ENCODE measurements around the gene CGB7. TPM values are rescaled to one million over a fixed set of nuclear protein-coding genes. Genes with fewer than 3 reads are reported as not detected.

The CGB7 gene
- total and polyA plus RNA-seq, 9 of the 15 experiments (the other 6 are each of a cell fraction or from before 2014, with no cell fraction given) = not detected

DNA sequence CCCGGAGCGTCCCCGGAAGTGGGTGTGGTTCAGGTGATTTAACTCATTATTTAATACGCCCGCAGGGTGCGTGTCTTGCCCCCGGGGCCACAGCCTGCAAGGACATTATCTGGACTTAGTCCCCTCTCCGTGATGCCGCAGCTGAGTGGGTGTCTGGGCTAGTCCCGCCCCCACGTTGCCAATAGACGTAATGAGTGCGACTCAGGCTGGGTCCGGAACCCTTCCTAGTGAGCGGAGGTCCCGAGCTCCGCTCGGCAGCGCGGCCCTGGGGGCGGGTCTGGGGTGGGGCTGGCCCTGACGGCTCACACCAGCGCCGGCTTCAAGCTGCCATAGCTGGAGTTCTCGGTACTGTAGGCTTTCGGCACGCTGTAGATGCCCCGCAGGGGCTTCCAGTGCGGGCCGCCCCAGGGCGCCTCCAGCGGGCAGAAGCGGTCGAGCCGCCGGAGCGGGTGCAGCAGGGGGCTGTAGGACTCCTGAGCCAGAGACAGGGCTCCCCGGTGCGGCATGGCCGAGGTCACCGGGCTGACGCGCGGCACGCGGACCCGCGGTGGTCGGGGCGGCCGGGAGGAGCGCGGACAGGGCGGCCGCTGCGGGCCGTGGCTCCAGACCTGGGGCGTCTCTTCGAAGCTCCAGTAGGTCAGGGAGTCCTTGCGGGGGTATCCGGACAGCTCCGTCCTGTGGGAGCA, 39.7 kb downstream of the CGB7 start (continued):
- TF ChIP-seq, protein P1, sequence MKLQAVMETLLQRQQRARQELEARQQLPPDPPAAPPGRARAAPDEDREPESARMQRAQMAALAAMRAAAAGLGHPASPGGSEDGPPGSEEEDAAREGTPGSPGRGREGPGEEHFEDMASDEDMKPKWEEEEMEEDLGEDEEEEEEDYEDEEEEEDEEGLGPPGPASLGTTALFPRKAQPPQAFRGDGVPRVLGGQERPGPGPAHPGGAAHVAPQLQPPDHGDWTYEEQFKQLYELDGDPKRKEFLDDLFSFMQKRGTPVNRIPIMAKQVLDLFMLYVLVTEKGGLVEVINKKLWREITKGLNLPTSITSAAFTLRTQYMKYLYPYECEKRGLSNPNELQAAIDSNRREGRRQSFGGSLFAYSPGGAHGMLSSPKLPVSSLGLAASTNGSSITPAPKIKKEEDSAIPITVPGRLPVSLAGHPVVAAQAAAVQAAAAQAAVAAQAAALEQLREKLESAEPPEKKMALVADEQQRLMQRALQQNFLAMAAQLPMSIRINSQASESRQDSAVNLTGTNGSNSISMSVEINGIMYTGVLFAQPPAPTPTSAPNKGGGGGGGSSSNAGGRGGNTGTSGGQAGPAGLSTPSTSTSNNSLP (IDR thresholded peaks at IDR 0.05; ENCODE audit: borderline replicate concordance, low read depth, low read length) = no peak
- no peak for TF ChIP-seq RCOR1 (IDR thresholded peaks at IDR 0.05; ENCODE audit: borderline replicate concordance in 1 of 2, low read depth in 2 of 2, low read length in 2 of 2)
- TF ChIP-seq ZNF444 (CRISPR knock-in tag; IDR thresholded peaks at IDR 0.05) = no peak
- TF ChIP-seq SMAD3 (CRISPR knock-in tag; conservative IDR thresholded peaks at IDR 0.05) = no peak
- TF ChIP-seq BHLHE40 (IDR thresholded peaks at IDR 0.05; ENCODE audit: low read length) = no peak
- TF ChIP-seq POU5F1 (IDR thresholded peaks at IDR 0.05; ENCODE audit: borderline replicate concordance, low read depth, low read length, partially characterized antibody) = no peak
- no peak for TF ChIP-seq TRIM28 (IDR thresholded peaks at IDR 0.05)
- TF ChIP-seq CBX2 (IDR thresholded peaks at IDR 0.05; ENCODE audit: insufficient read depth, low read length, poor library complexity, severe bottlenecking) = no peak
- no peak for TF ChIP-seq SIX5 (IDR thresholded peaks at IDR 0.05; ENCODE audit: borderline replicate concordance in 1 of 2, insufficient read depth in 1 of 2, low read depth in 1 of 2, low read length in 2 of 2)
- no peak for TF ChIP-seq TAF1 (IDR thresholded peaks at IDR 0.05; ENCODE audit: control insufficient read depth, extremely low read depth, insufficient read depth, low read length, severe bottlenecking)
- TF ChIP-seq, protein P2, sequence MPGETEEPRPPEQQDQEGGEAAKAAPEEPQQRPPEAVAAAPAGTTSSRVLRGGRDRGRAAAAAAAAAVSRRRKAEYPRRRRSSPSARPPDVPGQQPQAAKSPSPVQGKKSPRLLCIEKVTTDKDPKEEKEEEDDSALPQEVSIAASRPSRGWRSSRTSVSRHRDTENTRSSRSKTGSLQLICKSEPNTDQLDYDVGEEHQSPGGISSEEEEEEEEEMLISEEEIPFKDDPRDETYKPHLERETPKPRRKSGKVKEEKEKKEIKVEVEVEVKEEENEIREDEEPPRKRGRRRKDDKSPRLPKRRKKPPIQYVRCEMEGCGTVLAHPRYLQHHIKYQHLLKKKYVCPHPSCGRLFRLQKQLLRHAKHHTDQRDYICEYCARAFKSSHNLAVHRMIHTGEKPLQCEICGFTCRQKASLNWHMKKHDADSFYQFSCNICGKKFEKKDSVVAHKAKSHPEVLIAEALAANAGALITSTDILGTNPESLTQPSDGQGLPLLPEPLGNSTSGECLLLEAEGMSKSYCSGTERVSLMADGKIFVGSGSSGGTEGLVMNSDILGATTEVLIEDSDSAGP (CRISPR knock-in tag; IDR thresholded peaks at IDR 0.05) = no peak
- no peak; the same call in 1 of the 2 replicates for TF ChIP-seq MYC (IDR thresholded peaks at IDR 0.05; ENCODE audit: low read depth, low read length)
- no peak for TF ChIP-seq MYC (CRISPR knock-in tag; IDR thresholded peaks at IDR 0.05; ENCODE audit: borderline replicate concordance, low read depth)
- TF ChIP-seq POLR2A (conservative IDR thresholded peaks at IDR 0.05) = peak; percentile 55; the same call in 1 of the 2 replicates
- no peak for TF ChIP-seq ETV5 (CRISPR knock-in tag; IDR thresholded peaks at IDR 0.05; ENCODE audit: low read depth)
- no peak for TF ChIP-seq ZNF184 (CRISPR knock-in tag; IDR thresholded peaks at IDR 0.05)
- TF ChIP-seq ZNF644 (tag; IDR thresholded peaks at IDR 0.05; ENCODE audit: low read depth) = no peak
- TF ChIP-seq ZNF76 (CRISPR knock-in tag; IDR thresholded peaks at IDR 0.05; ENCODE audit: borderline replicate concordance) = no peak
- TF ChIP-seq, protein P3, sequence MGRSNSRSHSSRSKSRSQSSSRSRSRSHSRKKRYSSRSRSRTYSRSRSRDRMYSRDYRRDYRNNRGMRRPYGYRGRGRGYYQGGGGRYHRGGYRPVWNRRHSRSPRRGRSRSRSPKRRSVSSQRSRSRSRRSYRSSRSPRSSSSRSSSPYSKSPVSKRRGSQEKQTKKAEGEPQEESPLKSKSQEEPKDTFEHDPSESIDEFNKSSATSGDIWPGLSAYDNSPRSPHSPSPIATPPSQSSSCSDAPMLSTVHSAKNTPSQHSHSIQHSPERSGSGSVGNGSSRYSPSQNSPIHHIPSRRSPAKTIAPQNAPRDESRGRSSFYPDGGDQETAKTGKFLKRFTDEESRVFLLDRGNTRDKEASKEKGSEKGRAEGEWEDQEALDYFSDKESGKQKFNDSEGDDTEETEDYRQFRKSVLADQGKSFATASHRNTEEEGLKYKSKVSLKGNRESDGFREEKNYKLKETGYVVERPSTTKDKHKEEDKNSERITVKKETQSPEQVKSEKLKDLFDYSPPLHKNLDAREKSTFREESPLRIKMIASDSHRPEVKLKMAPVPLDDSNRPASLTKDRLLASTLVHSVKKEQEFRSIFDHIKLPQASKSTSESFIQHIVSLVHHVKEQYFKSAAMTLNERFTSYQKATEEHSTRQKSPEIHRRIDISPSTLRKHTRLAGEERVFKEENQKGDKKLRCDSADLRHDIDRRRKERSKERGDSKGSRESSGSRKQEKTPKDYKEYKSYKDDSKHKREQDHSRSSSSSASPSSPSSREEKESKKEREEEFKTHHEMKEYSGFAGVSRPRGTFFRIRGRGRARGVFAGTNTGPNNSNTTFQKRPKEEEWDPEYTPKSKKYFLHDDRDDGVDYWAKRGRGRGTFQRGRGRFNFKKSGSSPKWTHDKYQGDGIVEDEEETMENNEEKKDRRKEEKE (IDR thresholded peaks at IDR 0.05; ENCODE audit: borderline replicate concordance in 1 of 2, control insufficient read depth in 1 of 2, low read depth in 2 of 2, low read length in 1 of 2) = no peak
- no peak for TF ChIP-seq TAF15 (IDR thresholded peaks at IDR 0.05; ENCODE audit: low read depth, low read length)
- TF ChIP-seq ZNF143 (CRISPR knock-in tag; IDR thresholded peaks at IDR 0.05) = no peak
- no peak for TF ChIP-seq ZNF551 (CRISPR knock-in tag; IDR thresholded peaks at IDR 0.05)
